ENCODE results near the gene PCDHGB1.
"Not testable (repeated sequence)": the region's sequence is repeated elsewhere in the genome, so short reads cannot be mapped to it uniquely, and the experiment has no call there.

Gene PCDHGB1

DNA sequence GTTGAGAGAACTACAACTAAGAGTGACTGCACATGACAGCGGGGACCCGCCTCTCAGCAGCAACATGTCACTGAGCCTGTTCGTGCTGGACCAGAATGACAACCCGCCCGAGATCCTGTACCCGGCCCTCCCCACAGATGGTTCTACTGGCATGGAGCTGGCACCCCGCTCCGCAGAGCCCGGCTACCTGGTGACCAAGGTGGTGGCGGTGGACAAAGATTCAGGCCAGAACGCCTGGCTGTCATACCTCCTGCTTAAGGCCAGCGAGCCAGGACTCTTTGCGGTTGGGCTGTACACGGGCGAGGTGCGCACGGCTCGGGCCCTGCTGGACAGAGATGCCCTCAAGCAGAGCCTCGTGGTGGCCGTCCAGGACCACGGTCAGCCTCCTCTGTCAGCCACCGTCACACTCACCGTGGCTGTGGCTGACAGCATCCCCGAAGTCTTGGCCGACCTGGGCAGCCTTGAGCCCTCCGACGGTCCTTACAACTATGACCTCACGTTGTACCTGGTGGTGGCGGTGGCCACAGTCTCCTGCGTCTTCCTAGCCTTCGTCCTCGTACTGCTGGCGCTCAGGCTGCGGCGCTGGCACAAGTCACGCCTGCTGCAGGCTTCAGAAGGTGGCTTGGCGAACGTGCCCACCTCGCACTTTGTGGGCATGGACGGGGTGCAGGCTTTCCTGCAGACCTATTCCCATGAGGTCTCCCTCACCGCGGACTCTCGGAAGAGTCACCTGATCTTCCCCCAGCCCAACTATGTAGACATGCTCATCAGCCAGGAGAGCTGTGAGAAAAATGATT lies 34.8 kb downstream of the PCDHGB1 start:
- DNase-seq: no peak

DNA sequence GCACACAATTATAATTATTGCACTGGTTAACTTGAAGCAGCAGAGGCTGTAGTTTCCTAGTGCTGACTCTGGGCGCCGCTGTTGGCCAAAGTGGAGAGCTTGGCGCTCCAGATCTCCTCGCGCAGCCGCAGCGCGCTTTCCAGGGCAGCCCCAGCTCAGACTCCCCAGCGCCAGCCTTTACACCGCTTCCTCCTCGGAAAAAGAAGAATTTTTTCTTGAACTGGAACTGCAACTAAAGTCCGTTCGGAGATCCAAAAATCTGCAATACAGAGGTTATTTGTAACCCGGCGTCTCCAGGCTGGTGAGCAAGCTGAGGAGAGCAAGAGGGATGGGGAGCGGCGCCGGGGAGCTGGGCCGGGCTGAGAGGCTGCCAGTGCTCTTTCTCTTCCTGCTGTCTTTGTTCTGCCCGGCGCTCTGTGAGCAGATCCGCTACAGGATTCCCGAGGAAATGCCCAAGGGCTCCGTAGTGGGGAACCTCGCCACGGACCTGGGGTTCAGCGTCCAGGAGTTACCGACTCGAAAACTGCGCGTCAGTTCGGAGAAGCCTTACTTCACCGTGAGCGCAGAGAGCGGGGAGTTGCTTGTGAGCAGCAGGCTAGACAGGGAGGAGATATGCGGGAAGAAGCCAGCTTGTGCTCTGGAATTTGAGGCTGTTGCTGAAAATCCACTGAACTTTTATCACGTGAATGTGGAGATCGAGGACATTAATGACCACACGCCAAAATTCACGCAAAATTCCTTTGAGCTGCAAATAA lies 37.8 kb downstream of the PCDHGB1 start, which contains the start of gene PCDHGB4:
Gene PCDHGB4, plus strand, starts transcription at position 142 of the 755 bp plus-strand sequence. Its CDS starts 187 bp downstream, at position 329.
- not testable (repeated sequence) for DNase-seq

DNA sequence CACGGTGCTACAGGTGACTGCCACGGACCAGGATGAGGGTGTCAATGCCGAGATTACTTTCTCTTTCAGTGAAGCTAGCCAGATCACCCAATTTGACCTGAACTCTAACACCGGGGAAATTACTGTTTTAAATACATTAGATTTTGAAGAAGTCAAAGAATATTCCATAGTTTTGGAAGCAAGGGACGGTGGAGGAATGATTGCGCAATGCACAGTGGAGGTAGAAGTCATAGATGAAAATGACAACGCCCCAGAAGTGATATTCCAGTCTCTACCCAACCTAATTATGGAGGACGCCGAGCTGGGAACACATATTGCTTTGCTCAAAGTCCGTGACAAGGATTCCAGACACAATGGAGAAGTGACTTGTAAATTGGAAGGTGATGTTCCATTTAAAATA lies 38.8 kb downstream of the PCDHGB1 start:
- DNase-seq: no peak

DNA sequence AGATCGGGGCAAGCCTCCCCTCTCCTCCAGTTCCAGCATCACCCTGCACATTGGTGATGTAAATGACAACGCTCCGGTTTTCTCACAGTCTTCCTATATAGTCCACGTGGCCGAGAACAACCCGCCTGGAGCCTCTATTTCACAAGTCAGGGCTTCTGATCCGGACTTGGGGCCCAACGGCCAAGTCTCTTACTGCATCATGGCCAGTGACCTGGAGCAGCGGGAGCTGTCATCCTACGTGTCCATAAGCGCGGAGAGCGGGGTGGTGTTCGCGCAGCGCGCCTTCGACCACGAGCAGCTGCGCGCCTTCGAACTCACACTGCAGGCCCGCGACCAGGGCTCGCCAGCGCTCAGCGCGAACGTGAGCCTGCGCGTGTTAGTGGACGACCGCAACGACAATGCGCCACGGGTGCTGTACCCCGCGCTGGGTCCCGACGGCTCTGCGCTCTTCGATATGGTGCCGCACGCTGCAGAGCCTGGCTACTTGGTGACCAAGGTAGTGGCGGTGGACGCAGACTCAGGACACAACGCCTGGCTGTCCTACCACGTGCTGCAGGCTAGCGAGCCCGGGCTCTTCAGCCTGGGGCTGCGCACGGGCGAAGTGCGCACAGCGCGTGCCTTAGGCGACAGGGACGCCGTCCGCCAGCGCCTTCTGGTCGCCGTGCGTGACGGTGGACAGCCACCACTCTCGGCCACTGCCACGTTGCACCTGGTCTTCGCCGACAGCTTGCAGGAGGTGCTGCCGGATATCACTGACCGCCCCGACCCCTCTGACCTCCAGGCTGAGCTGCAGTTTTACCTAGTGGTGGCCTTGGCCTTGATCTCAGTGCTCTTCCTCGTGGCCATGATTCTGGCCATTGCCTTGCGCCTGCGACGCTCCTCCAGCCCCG lies 39.5 kb downstream of the PCDHGB1 start:
- no peak for DNase-seq

DNA sequence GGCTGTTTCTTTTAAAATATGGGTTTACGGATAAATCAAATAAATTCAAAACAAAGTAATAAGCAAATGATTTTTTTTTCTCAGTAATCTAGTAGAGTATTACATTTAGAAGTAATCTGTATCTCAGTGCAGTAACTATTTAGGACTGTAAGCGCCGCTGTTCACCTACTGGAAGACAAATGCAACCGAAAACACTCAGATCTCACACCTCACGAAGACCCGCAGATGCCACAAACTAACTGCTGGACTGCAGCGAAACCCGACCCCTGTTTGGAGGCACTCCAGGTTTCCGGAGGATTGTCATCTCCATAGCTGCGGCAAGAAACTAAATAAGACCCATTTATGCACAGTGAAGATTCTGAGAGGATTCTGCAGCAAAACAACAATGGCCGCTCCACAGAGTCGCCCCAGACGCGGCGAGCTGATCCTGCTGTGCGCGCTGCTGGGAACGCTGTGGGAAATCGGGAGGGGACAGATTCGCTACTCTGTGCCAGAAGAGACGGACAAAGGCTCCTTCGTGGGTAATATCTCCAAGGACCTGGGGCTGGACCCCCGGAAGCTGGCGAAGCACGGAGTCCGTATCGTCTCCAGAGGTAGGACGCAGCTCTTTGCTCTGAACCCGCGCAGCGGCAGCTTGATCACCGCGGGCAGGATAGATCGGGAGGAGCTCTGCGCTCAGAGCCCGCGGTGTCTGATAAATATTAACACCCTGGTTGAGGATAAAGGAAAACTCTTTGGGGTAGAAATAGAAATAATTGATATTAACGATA lies 42.7 kb downstream of the PCDHGB1 start, which contains the start of gene PCDHGA8:
Gene PCDHGA8, plus strand, starts transcription at position 205 of the 770 bp plus-strand sequence. Its CDS starts 181 bp downstream, at position 386.
- DNase-seq: no peak

DNA sequence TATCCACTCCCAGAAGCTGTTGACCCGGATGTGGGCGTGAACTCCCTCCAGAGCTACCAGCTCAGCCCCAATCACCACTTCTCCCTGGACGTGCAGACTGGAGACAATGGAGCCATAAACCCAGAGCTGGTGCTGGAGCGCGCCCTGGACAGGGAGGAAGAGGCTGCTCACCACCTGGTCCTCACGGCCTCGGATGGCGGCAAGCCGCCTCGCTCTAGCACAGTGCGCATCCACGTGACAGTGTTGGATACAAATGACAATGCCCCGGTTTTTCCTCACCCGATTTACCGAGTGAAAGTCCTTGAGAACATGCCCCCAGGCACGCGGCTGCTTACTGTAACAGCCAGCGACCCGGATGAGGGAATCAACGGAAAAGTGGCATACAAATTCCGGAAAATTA lies 43.4 kb downstream of the PCDHGB1 start:
- DNase-seq: no peak

DNA sequence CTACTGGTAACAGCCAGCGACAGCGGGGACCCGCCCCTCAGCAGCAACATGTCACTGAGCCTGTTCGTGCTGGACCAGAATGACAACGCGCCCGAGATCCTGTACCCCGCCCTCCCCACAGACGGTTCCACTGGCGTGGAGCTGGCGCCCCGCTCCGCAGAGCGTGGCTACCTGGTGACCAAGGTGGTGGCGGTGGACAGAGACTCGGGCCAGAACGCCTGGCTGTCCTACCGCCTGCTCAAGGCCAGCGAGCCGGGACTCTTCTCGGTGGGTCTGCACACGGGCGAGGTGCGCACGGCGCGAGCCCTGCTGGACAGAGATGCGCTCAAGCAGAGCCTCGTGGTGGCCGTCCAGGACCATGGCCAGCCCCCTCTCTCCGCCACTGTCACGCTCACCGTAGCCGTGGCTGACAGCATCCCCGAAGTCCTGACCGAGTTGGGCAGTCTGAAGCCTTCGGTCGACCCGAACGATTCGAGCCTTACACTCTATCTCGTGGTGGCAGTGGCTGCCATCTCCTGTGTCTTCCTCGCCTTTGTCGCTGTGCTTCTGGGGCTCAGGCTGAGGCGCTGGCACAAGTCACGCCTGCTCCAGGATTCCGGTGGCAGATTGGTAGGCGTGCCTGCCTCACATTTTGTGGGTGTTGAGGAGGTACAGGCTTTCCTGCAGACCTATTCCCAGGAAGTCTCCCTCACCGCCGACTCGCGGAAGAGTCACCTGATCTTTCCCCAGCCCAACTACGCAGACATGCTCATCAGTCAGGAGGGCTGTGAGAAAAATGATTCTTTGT lies 44.7 kb downstream of the PCDHGB1 start:
- not testable (repeated sequence) for DNase-seq

DNA sequence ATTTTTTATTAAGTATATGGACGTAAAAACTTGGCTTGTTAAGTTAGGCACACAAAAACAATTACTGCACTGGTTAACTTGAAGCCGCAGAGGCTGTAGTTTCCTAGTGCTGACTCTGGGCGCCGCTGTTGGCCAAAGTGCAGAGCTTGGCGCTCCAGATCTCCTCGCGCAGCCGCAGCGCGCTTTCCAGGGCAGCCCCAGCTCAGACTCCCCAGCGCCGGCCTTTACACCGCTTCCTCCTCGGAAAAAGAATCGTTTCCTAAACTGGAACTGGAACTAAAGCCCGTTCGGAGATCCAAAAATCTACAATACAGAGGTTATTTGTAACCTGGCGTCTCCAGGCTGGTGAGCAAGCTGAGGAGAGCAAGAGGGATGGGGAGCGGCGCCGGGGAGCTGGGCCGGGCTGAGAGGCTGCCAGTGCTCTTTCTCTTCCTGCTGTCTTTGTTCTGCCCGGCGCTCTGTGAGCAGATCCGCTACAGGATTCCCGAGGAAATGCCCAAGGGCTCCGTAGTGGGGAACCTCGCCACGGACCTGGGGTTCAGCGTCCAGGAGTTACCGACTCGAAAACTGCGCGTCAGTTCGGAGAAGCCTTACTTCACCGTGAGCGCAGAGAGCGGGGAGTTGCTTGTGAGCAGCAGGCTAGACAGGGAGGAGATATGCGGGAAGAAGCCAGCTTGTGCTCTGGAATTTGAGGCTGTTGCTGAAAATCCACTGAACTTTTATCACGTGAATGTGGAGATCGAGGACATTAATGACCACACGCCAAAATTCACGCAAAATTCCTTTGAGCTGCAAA lies 48.1 kb downstream of the PCDHGB1 start, which contains the start of gene PCDHGB5:
Gene PCDHGB5, plus strand, starts transcription at position 192 of the 796 bp plus-strand sequence. Its CDS starts 181 bp downstream, at position 373.
- not testable (repeated sequence) for DNase-seq

DNA sequence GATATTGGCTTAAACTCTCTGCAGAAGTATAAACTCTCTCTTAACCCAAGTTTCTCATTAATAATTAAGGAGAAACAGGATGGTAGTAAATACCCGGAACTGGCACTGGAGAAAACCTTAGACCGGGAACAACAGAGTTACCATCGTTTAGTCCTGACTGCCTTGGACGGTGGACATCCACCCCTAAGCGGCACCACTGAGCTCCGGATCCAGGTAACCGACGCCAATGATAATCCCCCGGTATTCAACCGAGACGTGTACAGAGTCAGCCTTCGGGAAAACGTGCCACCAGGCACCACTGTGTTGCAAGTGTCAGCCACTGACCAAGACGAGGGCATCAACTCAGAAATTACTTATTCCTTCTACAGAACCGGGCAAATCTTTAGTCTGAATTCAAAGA lies 48.7 kb downstream of the PCDHGB1 start:
- DNase-seq: no peak

DNA sequence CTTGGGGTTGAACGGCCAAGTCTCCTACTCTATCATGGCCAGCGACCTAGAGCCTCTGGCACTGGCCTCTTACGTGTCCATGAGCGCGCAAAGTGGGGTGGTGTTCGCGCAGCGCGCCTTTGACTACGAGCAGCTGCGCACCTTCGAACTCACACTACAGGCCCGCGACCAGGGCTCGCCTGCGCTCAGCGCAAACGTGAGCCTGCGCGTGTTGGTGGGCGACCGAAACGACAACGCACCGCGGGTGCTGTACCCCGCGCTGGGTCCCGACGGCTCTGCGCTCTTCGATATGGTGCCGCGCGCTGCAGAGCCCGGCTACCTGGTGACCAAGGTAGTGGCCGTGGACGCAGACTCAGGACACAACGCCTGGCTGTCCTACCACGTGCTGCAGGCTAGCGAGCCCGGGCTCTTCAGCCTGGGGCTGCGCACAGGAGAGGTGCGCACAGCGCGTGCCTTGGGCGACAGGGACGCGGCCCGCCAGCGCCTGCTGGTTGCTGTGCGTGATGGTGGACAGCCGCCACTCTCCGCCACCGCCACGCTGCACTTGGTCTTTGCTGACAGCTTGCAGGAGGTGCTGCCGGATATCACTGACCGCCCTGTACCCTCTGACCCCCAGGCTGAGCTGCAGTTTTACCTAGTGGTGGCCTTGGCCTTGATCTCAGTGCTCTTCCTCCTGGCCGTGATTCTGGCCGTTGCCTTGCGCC lies 49.8 kb downstream of the PCDHGB1 start:
- DNase-seq: no peak
